Lung (tissue), 12 donors: ENCODE results near the gene CSPG4. TPM values are rescaled to one million over a fixed set of nuclear protein-coding genes. Genes with fewer than 3 reads are reported as not detected.
"Not testable (repeated sequence)": the region's sequence is repeated elsewhere in the genome, so short reads cannot be mapped to it uniquely, and the experiment has no call there.

ENCODE experiments used
- ATAC-seq: fragments of 200-7000 bp; cut with Tn5 transposase; one replicate; pipeline ENCODE4 v1.9.1; 2020; ENCODE audit warnings: moderate number of reproducible peaks; ENCODE audit not compliant: insufficient read depth, low FRiP score
- DNase-seq, 3 donors: peaks; one replicate each; pipeline ENCODE4 v3.0.0-alpha.2; 2013 to 2017
- H3K27ac ChIP-seq, 2 donors: one replicate each; pipeline ENCODE4 v1.5.1; 2013; ENCODE audit warnings: mild to moderate bottlenecking in 2 of 2, moderate library complexity in 2 of 2, control low read depth in 1 of 2, inconsistent platforms in 1 of 2, low read depth in 1 of 2, low read length in 1 of 2
- H3K27me3 ChIP-seq, 3 donors: one replicate each; pipeline ENCODE4 v1.5.1; 2013; ENCODE audit warnings: low read length in 2 of 3; ENCODE audit not compliant: control insufficient read depth in 3 of 3, insufficient read depth in 3 of 3
- H3K36me3 ChIP-seq, 4 donors: one replicate each; pipeline ENCODE4 v1.5.1; 2013; ENCODE audit warnings: low read length in 4 of 4, mild to moderate bottlenecking in 1 of 4, moderate library complexity in 1 of 4; ENCODE audit not compliant: control insufficient read depth in 4 of 4, insufficient read depth in 4 of 4
- H3K4me1 ChIP-seq, 5 donors: one replicate each; pipeline ENCODE4 v1.5.1; 2013; ENCODE audit warnings: low read length in 5 of 5, mild to moderate bottlenecking in 2 of 5, moderate library complexity in 1 of 5; ENCODE audit not compliant: control insufficient read depth in 5 of 5, insufficient read depth in 5 of 5
- H3K4me3 ChIP-seq: one replicate; pipeline ENCODE4 v1.5.1; 2013; ENCODE audit warnings: mild to moderate bottlenecking, control low read depth, moderate library complexity
- H3K9ac ChIP-seq, 2 donors: one replicate each; pipeline ENCODE4 v1.5.1; 2013; ENCODE audit warnings: low read length in 2 of 2, control low read depth in 1 of 2; ENCODE audit not compliant: insufficient read depth in 1 of 2
- H3K9me3 ChIP-seq, 4 donors: one replicate each; pipeline ENCODE4 v1.5.1; 2013; ENCODE audit warnings: low read length in 3 of 4, mild to moderate bottlenecking in 1 of 4, moderate library complexity in 1 of 4; ENCODE audit not compliant: control insufficient read depth in 4 of 4, insufficient read depth in 3 of 4
- CTCF ChIP-seq: IDR thresholded peaks from 2 replicates; pipeline ENCODE4 v1.5.1; 2012; ENCODE audit warnings: mild to moderate bottlenecking; ENCODE audit errors: control extremely low read depth, extremely low read depth
- WGBS, 2 donors: extraction: QIAGEN DNeasy Blood & Tissue Kit; methylation state at CpG; one replicate each; pipeline ENCODE4 v1.1.7; 2013; 5-methylcytosine and 5-hydroxymethylcytosine counted together
- polyA plus RNA-seq, 2 donors: library from polyadenylated mRNA; stranded (reverse); fragments of 200-250 nt; gene quantifications; one replicate each; pipeline ENCODE4 v1.2.1, GENCODE V29; 2013
- total RNA-seq, 2 donors: library from RNA; depleted of rRNA in 1 of 2; stranded (reverse); fragments of >200 nt in 1 of 2; gene quantifications; one replicate each; pipeline ENCODE4 v1.2.1, GENCODE V29; 2014 to 2021
- donor health status: control.
- donor health status: control.
- donor health status: Bipolar disorder and iron deficiency.
- donor health status: healthy.
- donor health status: DM: yes; HTN: yes; CAD: no.

Gene CSPG4
- total and polyA plus RNA-seq, 4 donors: 8.5 to 38.1 (median 24.2) TPM

- H3K36me3 ChIP-seq: no peaks in the 10 kb centered on the region
- H3K27me3 ChIP-seq: no peaks in the 10 kb centered on the region
- peaks cover 0 to 10% (median 0%) of the 10 kb centered on the region in 5 donors for H3K4me1 ChIP-seq
- WGBS, 2 donors: 2% methylated on average over 32 to 35 of the region's 35 CpGs
- DNase-seq (peak; percentile 94 to 96 (median 95)), ATAC-seq (peak; percentile 93)
- H3K27ac ChIP-seq: peak overlapping the region; percentile 76 to 90
- H3K9ac ChIP-seq: peak overlapping the region; percentile 46 to 72
- H3K4me3 ChIP-seq: peak overlapping the region; percentile 34
- no peak for TF ChIP-seq CTCF
- no peaks in the 10 kb centered on the region for H3K9me3 ChIP-seq
These were observed 45.6 kb upstream of the CSPG4 start for GRCh38 chr15:75758071-75758872.

- not testable (repeated sequence) for H3K27me3 ChIP-seq, H3K27ac ChIP-seq, H3K4me1 ChIP-seq, H3K9me3 ChIP-seq, H3K4me3 ChIP-seq, DNase-seq, H3K9ac ChIP-seq, H3K36me3 ChIP-seq, ATAC-seq
- 88 to 96% methylated on average over 5 of the region's 5 CpGs for WGBS, 2 donors
These were observed 42.2 kb upstream of the CSPG4 start for GRCh38 chr15:75754871-75755270.

GRCh38 chr15:75753145-75753544 is 40.5 kb upstream of the CSPG4 start:
- Histone ChIP-seq H3K9me3 (no peaks in the 10 kb centered on the region), H3K4me3 (no peak overlapping the region), H3K4me1 (peaks cover 0 to 5% (median 0%) of the 10 kb centered on the region in 5 donors), H3K9ac (no peak overlapping the region), H3K36me3 (no peaks in the 10 kb centered on the region), H3K27ac (no peak overlapping the region), H3K27me3 (no peaks in the 10 kb centered on the region)
- no peak for TF ChIP-seq CTCF
- DNase-seq: no peak
- 79 to 85% methylated on average over 8 of the region's 8 CpGs for WGBS, 2 donors
- no peak for ATAC-seq

GRCh38 chr15:75751891-75752290 is 39.2 kb upstream of the CSPG4 start:
- no peak for DNase-seq
- no peak overlapping the region for H3K27ac ChIP-seq
- no peak overlapping the region for H3K4me3 ChIP-seq
- WGBS, 2 donors: 69% methylated on average over 4 of the region's 4 CpGs
- H3K36me3 ChIP-seq: no peaks in the 10 kb centered on the region
- no peak overlapping the region for H3K9ac ChIP-seq
- no peak for ATAC-seq
- no peaks in the 10 kb centered on the region for H3K9me3 ChIP-seq
- H3K4me1 ChIP-seq: no peaks in the 10 kb centered on the region
- no peaks in the 10 kb centered on the region for H3K27me3 ChIP-seq
- no peak for TF ChIP-seq CTCF
